Activated naive CD4-positive, alpha-beta T cell (primary cell): ENCODE results near the gene MRPS2.
"Not testable (repeated sequence)": the region's sequence is repeated elsewhere in the genome, so short reads cannot be mapped to it uniquely, and the experiment has no call there.

Experiments used
- DNase-seq, 4 experiments: peaks; one replicate each; lab custom pipeline; 2025; lab: John Stamatoyannopoulos, UW

The MRPS2 gene

GRCh38 chr9:135514342-135515082, 14.0 kb downstream of the MRPS2 start:
- DNase-seq: no peak

- DNase-seq: no peak
Measured at GRCh38 chr9:135515083-135515951, 14.8 kb downstream of the MRPS2 start.

GRCh38 chr9:135516132-135516860, 15.8 kb downstream of the MRPS2 start:
- no peak for DNase-seq

GRCh38 chr9:135517407-135517822, 16.9 kb downstream of the MRPS2 start:
- no peak for DNase-seq

- DNase-seq: no peak
Measured at GRCh38 chr9:135519179-135519971, 18.9 kb downstream of the MRPS2 start.

- DNase-seq: no peak
Measured at GRCh38 chr9:135520916-135521607, 20.6 kb downstream of the MRPS2 start, which contains the start of gene LCN1. TSS of gene LCN1 (plus strand) at chr9:135521440. CDS start at chr9:135521498, 58 bp downstream.

- no peak for DNase-seq
Measured at GRCh38 chr9:135521608-135522095, 21.2 kb downstream of the MRPS2 start.

- no peak for DNase-seq
Measured at GRCh38 chr9:135522137-135522877, 21.8 kb downstream of the MRPS2 start.

- DNase-seq: no peak
Measured at GRCh38 chr9:135522931-135523330, 22.4 kb downstream of the MRPS2 start.

GRCh38 chr9:135523521-135524129, 23.1 kb downstream of the MRPS2 start:
- no peak for DNase-seq

GRCh38 chr9:135524130-135524861, 23.8 kb downstream of the MRPS2 start:
- DNase-seq: no peak

- no peak for DNase-seq
Measured at GRCh38 chr9:135525241-135526088, 25.0 kb downstream of the MRPS2 start.

- no peak for DNase-seq
Measured at GRCh38 chr9:135526089-135526729, 25.7 kb downstream of the MRPS2 start.

- no peak for DNase-seq
Measured at GRCh38 chr9:135526730-135527571, 26.5 kb downstream of the MRPS2 start.

- not testable (repeated sequence) for DNase-seq
Measured at GRCh38 chr9:135528842-135529435, 28.5 kb downstream of the MRPS2 start.

GRCh38 chr9:135530146-135530545, 29.7 kb downstream of the MRPS2 start:
- no peak for DNase-seq
